ENCODE results near the gene IFNL2.

DNA sequence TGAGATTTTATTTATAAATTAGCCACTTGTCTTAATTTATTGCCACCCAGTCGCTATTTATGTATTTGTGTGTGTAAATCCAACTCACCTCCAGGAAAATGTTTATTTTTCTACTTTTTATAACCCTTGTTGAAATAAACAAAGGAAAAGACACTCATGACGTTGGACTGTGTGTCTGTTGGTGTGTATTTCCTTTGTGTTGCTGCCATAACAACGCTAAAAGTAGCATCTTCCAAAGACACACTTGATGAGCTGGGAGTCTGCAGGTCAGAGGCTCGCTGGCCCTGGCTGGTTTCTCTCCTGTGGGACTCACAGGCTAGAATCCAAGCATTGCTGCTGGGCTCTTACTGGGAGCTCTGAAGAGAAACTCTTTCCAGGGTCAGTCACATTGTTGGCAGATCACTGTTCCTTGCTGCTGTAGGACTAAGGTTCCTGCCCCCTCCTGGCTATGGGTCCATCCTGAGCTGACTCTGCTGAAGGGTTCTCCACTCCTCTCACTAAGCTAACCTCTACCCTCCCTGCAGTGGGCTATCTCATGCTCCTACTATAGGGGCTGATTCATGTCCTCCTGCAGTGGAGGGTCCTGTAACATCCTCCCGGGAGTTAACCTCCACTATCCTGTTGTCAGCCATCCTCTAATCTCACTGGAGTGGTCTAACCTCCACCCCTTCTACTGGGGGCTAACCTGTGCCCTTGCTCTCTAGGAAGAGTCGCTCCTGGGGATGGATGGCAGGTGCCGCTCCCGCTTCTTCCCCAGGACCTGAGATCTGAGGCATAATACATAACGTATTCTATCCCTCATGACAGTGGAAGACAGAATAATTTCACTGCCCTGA, 2.1 kb downstream of the IFNL2 start:
- TF ChIP-seq, protein P1, sequence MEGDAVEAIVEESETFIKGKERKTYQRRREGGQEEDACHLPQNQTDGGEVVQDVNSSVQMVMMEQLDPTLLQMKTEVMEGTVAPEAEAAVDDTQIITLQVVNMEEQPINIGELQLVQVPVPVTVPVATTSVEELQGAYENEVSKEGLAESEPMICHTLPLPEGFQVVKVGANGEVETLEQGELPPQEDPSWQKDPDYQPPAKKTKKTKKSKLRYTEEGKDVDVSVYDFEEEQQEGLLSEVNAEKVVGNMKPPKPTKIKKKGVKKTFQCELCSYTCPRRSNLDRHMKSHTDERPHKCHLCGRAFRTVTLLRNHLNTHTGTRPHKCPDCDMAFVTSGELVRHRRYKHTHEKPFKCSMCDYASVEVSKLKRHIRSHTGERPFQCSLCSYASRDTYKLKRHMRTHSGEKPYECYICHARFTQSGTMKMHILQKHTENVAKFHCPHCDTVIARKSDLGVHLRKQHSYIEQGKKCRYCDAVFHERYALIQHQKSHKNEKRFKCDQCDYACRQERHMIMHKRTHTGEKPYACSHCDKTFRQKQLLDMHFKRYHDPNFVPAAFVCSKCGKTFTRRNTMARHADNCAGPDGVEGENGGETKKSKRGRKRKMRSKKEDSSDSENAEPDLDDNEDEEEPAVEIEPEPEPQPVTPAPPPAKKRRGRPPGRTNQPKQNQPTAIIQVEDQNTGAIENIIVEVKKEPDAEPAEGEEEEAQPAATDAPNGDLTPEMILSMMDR (IDR thresholded peaks at IDR 0.05) = no peak
- TF ChIP-seq POLR2A (IDR thresholded peaks at IDR 0.05) (no peak), POLR2AphosphoS5 (IDR thresholded peaks at IDR 0.05) (no peak), EP300 (IDR thresholded peaks at IDR 0.05) (no peak)

Measured in suprapubic skin (tissue), 4 donors.